ENCODE results near the gene KRTAP19-7.

KRTAP19-7 gene

DNA sequence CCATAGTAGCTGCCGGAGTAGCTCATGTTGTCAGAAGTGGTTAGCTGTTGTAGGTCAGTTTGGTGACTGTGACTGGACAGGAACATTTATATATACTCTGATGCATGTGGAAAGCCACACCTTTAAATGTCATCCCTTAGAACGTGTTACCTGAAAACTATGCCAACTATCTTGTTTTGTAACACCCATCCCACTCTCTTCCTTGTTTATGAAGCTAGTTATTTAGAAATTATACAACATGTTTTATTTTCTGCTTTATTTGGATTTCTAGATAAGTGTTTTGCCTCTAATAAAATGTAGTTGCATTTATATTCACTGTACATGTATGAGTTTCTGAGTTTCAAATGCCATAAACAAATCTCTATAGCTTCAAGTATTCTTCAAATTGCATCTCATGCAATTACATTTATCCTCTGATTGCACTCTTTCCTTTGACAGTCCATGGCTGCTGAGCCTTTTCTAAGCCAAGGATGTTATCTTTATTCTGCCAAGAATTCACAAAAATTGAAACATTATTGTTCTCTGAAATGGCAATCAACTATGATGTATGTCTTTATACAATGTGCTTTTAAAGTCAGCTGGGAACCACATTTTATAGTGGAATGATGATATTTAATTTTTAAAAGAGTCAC, at the start of gene KRTAP19-7:
Gene KRTAP19-7 (minus strand): TSS at position 51 of the 632 bp plus-strand sequence. CDS start 25 bp downstream, at position 26.
- no peak for DNase-seq

DNA sequence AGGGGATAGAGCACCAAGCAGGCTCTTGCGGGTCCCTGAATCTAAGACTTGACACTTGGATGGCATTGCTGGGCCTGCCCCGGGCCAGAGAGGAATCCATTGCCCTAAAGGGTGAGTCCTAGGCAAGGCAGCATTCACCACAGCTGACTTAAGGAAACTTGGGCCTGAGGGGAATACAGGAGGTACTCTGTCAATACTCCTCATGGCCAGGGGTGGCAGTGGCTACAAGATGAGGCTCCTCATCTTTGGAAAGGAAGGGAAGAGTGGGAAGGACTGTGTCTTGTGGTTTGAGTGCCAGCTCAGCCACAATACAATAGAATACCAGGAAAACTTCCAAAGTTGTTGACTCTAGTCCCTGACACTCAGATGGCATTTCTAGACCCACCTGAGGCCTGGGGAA, 44.9 kb upstream of the KRTAP19-7 start:
- DNase-seq = no peak

GRCh38 chr21:30600787-30601186, 39.7 kb upstream of the KRTAP19-7 start, which contains the start of gene KRTAP22-1:
Gene KRTAP22-1 (plus strand): TSS chr21:30601087.
- no peak for DNase-seq

- DNase-seq = no peak
Observed at GRCh38 chr21:30598802-30599201, 37.7 kb upstream of the KRTAP19-7 start, which contains the start of gene KRTAP6-2. Gene KRTAP6-2 (minus strand): TSS chr21:30598902. CDS start chr21:30598874, 28 bp downstream.

DNA sequence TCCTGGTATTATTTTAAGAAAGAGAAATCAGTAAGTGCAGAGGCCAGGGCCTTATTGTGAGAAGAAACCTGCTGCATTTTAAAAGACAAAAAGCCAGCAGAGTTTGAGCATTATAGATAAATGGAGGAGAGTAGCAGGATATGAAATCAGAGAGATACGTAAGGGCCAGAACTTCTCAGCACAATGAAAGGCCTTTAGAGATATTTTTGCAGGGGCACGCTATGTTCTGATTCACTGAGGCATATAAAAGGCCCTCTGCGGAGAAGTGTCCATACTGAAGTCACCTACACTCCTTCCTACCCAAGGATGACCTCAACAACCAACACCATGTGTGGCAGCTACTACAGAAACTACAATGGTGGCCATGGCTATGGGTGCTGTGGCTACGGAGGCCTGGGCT, 31.0 kb upstream of the KRTAP19-7 start, which contains the start of gene KRTAP6-3:
Gene KRTAP6-3 (plus strand): TSS at position 301 of the 400 bp plus-strand sequence. CDS start 6 bp downstream, at position 307.
- DNase-seq = no peak

GRCh38 chr21:30590297-30590696, 29.2 kb upstream of the KRTAP19-7 start, which contains the start of gene KRTAP22-2:
Gene KRTAP22-2 (minus strand): TSS chr21:30590397.
- DNase-seq = no peak

DNA sequence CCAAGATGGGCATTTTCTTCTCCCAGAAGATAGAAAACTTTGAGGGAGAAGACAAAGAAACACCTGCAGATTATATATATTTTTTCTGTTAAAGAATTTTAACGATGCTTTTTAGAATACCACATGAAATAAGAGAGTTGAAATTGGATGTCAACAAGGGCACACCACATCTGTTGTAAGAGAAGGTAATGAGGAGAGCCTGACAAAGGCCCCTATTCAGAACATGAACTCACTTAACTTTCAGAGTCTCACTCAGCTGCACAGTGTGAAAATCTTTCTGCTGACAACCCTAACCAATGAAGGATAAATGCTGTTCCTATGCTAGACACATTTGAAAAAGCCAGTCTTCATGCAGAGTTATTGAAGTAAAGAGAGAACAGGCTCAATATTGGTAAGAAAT, 21.8 kb upstream of the KRTAP19-7 start:
- DNase-seq = no peak

- DNase-seq = no peak
Observed at GRCh38 chr21:30580132-30580531, 19.0 kb upstream of the KRTAP19-7 start.

GRCh38 chr21:30579346-30579745, 18.2 kb upstream of the KRTAP19-7 start:
- no peak for DNase-seq

DNA sequence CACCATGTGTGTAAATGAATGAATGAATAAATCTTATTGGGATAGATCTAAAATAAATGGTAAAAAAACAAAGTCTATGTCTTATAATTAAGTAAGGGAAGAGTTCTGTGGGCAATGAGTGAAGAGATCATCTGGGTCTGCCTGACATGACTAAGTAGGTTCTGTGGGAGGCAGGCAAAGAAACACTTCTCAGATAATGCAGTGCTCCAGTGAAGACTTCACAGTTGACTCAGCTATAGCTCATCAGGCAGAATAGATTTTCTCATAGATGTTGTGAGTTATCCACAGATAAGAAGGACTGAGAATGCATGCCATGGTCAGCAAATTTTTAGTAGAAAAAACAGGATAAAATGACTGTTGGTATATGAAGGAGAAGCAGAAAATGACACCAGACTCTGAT, 16.7 kb upstream of the KRTAP19-7 start:
- DNase-seq = no peak

DNA sequence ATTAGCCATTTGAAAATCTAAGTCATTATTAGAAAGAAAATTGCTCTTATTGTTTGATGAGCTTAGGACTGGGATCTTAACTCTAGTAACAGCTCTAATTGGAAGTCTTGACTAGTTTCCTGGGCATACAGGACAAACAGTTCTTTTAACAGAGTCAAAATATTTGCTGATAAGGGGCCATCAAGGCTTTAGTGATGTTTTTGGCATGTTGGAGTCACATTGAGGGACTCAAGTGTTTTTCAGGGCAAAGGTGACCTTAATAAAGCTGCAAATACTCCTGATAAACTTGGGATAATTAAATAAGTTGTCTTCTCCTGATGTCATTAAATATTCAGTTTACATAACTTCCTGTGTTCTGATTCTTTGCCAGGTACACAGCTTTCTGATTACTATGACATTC, 6.5 kb upstream of the KRTAP19-7 start:
- DNase-seq = no peak

DNA sequence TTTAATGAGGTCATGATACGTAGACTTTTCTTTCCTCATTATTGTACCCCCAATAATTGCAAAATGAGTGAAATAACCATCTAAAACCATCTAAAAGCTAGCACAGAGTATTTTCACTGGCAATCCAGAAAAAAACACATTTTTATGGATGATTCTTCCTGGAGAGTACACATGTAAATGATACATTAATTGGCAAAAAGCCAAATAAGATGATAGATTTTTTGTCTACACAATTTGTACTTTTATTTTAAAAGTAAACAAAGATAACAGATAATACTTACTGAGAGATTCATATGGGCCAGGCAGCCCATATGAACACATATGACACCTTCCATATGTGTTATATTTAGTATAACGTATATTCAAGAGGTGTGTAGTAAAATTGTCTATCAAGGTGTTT, 2.5 kb upstream of the KRTAP19-7 start:
- no peak for DNase-seq

DNA sequence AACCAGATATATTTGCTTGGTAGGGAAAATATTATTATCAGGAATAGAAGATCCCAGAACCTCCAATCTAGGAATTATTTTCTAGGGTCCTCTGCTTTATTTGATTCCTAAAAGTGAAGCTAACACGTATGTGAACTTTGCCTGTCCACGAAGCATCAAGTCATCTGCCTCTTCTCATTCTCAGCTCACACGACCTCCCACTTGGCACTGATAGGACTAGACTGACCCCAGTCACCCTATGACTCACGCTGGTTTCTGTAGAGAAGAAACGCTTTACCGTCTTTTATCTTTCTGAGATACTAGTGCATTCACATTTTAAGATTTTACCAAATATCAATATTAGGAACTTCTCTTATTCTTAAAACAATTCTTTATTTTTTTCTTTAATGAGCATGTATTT, 2.0 kb upstream of the KRTAP19-7 start:
- DNase-seq = no peak

DNA sequence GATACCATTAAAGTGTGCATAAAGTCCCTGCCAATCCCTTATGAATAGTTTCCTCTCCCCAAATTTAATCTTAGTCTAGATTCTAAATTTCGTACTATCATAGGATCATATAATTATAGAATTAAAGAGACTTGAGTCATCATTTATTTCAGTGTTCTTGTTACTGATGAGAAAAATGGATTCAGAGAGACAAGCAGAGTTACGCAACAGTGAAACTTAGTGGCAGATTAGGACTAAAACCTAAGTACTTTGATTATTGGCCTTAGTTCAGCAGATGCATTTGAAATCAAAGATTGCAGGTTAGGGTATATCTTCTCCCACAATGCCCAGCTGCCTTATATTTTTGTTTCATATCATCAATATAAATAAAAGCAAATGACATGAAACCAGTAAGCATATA, 843 bp upstream of the KRTAP19-7 start:
- DNase-seq = no peak

GRCh38 chr21:30555095-30555494, 6.0 kb downstream of the KRTAP19-7 start:
- DNase-seq = no peak

- DNase-seq = no peak
Observed at GRCh38 chr21:30552782-30553181, 8.3 kb downstream of the KRTAP19-7 start.

DNA sequence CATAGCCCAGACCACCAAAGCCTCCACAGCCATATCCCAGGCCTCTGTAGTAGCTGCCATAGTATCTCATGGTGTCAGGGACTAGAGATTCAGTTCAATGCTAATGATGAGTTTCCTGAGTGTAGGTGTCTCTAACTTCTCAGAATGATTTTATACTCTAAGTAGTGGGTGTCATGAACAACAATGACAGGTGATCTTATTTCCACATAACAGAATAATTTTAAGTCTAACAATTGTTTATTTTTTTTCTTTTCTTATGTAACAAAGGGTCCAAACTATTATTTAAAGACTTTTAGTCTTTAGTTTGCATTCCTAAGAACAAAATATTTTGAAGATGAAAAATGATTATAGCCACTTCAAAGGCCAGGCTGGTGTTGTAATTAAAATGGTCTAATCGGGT, 19.4 kb downstream of the KRTAP19-7 start, which contains the start of gene KRTAP19-6:
Gene KRTAP19-6 (minus strand): TSS at position 101 of the 400 bp plus-strand sequence. CDS start 31 bp downstream, at position 70.
- no peak for DNase-seq

DNA sequence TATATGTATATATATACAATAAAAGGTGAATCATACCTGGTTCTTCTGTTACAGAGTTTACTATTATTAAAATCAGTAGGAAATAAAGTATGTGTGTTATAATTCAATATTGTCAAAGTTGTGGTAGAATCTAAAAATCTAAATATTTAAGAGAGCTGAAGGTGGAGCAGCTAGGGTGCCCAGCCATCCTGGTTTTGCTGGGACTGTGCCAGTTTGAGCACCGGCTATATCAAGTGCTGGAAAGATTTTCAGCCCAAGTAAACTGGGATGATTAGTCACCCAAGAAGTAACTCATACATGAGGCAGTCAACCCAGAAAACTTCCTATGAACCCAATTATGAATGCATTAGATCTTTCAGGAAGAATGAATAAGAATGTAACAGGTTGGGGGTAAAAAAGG, 42.2 kb downstream of the KRTAP19-7 start:
- no peak for DNase-seq

GRCh38 chr21:30515681-30516080, 45.4 kb downstream of the KRTAP19-7 start:
- no peak for DNase-seq

Data from DMS 273 treated with DMSO at 0.1 percent for 48 hours (cell line).